SU-DHL-6 (cell line): ENCODE measurements around the gene SERPIND1.

Source experiments
- H2AFZ ChIP-seq: fragments of 200-600 bp; sonication (generic); 2 replicates; pipeline ENCODE4 v1.6.1; 2014; ENCODE audit warnings: low read depth, mild to moderate bottlenecking, moderate library complexity, mixed read lengths, antibody characterized with exemption, low read length; ENCODE audit not compliant: severe bottlenecking
- H3F3A ChIP-seq: fragments of 200-600 bp; shearing (Covaris generic); 2 replicates; pipeline ENCODE4 v1.6.0; 2016; ENCODE audit warnings: antibody characterized with exemption, mild to moderate bottlenecking; ENCODE audit not compliant: insufficient read depth
- H3K27ac ChIP-seq: fragments of 200-600 bp; sonication (generic); 2 replicates; pipeline ENCODE4 v1.5.1; 2016; ENCODE audit warnings: low read depth, mild to moderate bottlenecking, low read length, moderate library complexity, mixed read lengths
- H3K27me3 ChIP-seq: fragments of 200-600 bp; sonication (generic), shearing (Covaris generic); 2 replicates; pipeline ENCODE4 v1.6.0; 2014; ENCODE audit warnings: mild to moderate bottlenecking, low read length
- H3K36me3 ChIP-seq: fragments of 200-600 bp; sonication (generic); 2 replicates; pipeline ENCODE4 v1.6.1; 2014; ENCODE audit warnings: mild to moderate bottlenecking, low read length, mixed read lengths
- H3K4me2 ChIP-seq: fragments of 300-600, 200-600 bp; shearing (Covaris generic), sonication (generic); 2 replicates; pipeline ENCODE4 v1.6.0; 2014; ENCODE audit warnings: low read length, low read depth, mild to moderate bottlenecking; ENCODE audit not compliant: poor library complexity, severe bottlenecking
- H3K4me3 ChIP-seq: fragments of 200-600 bp; sonication (generic); 2 replicates; pipeline ENCODE4 v1.5.1; 2014; ENCODE audit warnings: antibody characterized with exemption, low read length, mild to moderate bottlenecking, mixed read lengths; ENCODE audit not compliant: insufficient read depth, poor library complexity, severe bottlenecking
- H3K79me2 ChIP-seq: fragments of 200-600 bp; sonication (generic); 2 replicates; pipeline ENCODE4 v1.6.1; 2014; ENCODE audit warnings: mild to moderate bottlenecking, low read length, moderate library complexity; ENCODE audit not compliant: insufficient read depth
- H3K9ac ChIP-seq: fragments of 200-600 bp; sonication (generic); 2 replicates; pipeline ENCODE4 v1.7.0; 2014; ENCODE audit warnings: mild to moderate bottlenecking, low read length
- H3K9me2 ChIP-seq: fragments of 200-600 bp; sonication (generic); replicated peaks from 2 replicates; pipeline ENCODE4 v1.6.1; 2014; ENCODE audit warnings: low read length; ENCODE audit not compliant: insufficient read depth
- H3K9me3 ChIP-seq: fragments of 200-600 bp; sonication (generic); 2 replicates; pipeline ENCODE4 v1.6.1; 2014; ENCODE audit warnings: low read length, mixed read lengths; ENCODE audit not compliant: insufficient read depth
- H4K20me1 ChIP-seq: fragments of 200-600 bp; sonication (generic); 2 replicates; pipeline ENCODE4 v1.6.1; 2014; ENCODE audit warnings: low read depth, mild to moderate bottlenecking, antibody characterized with exemption, low read length, moderate library complexity, mixed read lengths
- EZH2phosphoT487 ChIP-seq: fragments of 200-600 bp; sonication (generic), shearing (Covaris generic); conservative IDR thresholded peaks from 2 replicates; pipeline ENCODE4 v1.6.1; 2018; ENCODE audit warnings: mild to moderate bottlenecking, antibody characterized with exemption, low read length, moderate library complexity, mixed read lengths
- TF ChIP-seq, protein P1 (sequence below): fragments of 200-600 bp; sonication (generic); IDR thresholded peaks from one replicate; pipeline ENCODE4 v1.5.1; 2017; ENCODE audit warnings: antibody characterized with exemption, mild to moderate bottlenecking, low read length, moderate library complexity; ENCODE audit not compliant: insufficient read depth, poor library complexity, severe bottlenecking

SERPIND1 gene

DNA sequence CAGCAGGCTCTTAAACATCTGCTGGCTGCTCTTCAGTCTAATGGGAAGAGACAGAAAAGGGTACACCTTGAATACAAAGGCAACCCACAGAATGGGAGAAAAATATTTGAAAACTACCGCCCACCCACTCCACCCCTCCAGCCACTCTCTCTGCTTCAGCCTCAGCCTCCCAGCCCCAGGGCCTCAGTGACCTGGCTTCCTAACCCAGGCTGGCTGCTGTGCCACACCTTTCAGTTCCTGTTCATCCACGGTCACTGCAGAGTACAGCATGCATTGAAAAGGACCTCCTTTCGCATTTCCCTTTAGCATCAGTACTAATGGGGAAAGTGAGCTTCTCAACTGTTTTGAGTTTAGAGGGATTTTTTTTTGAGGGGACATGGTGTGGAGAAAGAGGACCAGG, 28.8 kb upstream of the SERPIND1 start:
- H3K79me2 ChIP-seq: no peaks in the 10 kb centered on the region
- H3K27ac ChIP-seq: no peak overlapping the region
- H3K4me2 ChIP-seq: no peak overlapping the region
- no peak overlapping the region for H2AFZ ChIP-seq
- no peaks in the 10 kb centered on the region for H3K27me3 ChIP-seq
- TF ChIP-seq, protein P1, sequence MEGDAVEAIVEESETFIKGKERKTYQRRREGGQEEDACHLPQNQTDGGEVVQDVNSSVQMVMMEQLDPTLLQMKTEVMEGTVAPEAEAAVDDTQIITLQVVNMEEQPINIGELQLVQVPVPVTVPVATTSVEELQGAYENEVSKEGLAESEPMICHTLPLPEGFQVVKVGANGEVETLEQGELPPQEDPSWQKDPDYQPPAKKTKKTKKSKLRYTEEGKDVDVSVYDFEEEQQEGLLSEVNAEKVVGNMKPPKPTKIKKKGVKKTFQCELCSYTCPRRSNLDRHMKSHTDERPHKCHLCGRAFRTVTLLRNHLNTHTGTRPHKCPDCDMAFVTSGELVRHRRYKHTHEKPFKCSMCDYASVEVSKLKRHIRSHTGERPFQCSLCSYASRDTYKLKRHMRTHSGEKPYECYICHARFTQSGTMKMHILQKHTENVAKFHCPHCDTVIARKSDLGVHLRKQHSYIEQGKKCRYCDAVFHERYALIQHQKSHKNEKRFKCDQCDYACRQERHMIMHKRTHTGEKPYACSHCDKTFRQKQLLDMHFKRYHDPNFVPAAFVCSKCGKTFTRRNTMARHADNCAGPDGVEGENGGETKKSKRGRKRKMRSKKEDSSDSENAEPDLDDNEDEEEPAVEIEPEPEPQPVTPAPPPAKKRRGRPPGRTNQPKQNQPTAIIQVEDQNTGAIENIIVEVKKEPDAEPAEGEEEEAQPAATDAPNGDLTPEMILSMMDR: no peak
- TF ChIP-seq EZH2phosphoT487: no peak
- H3F3A ChIP-seq: no peaks in the 10 kb centered on the region
- no peaks in the 10 kb centered on the region for H3K9me2 ChIP-seq
- no peak overlapping the region for H3K4me3 ChIP-seq
- 0 out of 2 replicates have a peak, but pooled peaks cover 4% of the 10 kb centered on the region for H3K36me3 ChIP-seq
- no peak overlapping the region for H3K9ac ChIP-seq
- no peaks in the 10 kb centered on the region for H3K9me3 ChIP-seq
- no peaks in the 10 kb centered on the region for H4K20me1 ChIP-seq

DNA sequence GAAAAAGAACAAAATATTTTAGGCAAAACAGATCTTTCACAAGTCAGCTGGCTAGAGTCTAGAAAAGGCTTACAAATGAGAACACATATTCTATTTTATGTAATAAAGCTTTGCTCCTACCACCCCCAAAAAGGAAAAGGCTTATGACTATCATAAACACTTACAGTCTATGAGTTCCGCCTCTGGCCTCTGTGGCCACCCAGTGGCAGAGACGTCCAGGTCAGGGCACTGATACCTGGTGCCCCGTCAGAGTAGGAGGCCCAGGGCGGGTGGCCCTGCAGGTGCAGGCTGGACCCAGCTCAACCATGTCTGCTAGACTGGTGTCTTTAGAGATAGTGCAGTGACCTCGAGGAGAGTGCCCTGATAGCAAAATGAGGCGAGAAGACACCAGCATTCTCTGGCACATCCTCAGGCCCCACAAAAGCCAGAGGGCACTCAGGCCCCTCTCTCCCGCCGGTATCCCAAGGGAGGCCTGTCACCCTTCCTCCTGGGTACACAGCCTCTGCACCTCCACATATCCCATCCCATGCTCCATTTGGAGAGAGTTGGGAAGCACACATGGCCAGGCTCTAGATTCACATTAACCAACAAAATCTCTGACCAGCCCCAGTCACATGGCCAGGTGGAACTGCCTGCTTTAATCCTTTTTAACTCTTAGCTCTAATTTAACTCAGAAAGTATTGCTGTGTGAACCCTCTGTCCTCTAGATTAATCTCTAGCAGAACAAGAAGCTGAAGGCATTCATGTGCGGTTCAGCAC, 27.3 kb upstream of the SERPIND1 start:
- H2AFZ ChIP-seq: no peak overlapping the region
- H3K27ac ChIP-seq: no peak overlapping the region
- TF ChIP-seq, protein P1: no peak
- no peak for TF ChIP-seq EZH2phosphoT487
- H3K79me2 ChIP-seq: no peaks in the 10 kb centered on the region
- H3K4me2 ChIP-seq: no peak overlapping the region
- no peaks in the 10 kb centered on the region for H3K36me3 ChIP-seq
- H3K4me3 ChIP-seq: no peak overlapping the region
- no peaks in the 10 kb centered on the region for H3K9me2 ChIP-seq
- no peaks in the 10 kb centered on the region for H3F3A ChIP-seq
- no peak overlapping the region for H3K9ac ChIP-seq
- H3K9me3 ChIP-seq: no peaks in the 10 kb centered on the region
- H4K20me1 ChIP-seq: no peaks in the 10 kb centered on the region
- no peaks in the 10 kb centered on the region for H3K27me3 ChIP-seq

DNA sequence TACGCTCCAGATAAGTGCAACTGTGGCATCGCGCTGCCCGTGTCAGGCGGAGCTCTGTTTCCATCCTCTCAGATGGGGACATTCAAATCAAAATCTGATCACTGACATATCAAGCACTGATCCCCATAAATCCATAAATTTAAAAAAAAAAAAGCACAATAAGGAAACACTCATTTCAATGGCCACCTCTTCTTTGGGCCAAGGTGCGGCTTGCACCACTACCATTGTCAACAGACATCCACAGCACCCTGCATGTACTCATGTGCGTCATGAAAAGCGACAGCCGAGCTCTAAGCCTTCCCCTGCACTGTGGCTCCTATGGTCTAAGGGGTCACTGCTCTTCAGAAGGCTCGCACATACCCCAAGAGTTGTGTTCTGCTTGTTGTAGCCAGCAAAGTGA, 26.7 kb upstream of the SERPIND1 start:
- Histone ChIP-seq H3K27ac (no peak overlapping the region; the same call in 1 of the 2 replicates), H3K36me3 (no peaks in the 10 kb centered on the region), H2AFZ (no peak overlapping the region), H4K20me1 (no peaks in the 10 kb centered on the region), H3K79me2 (no peaks in the 10 kb centered on the region), H3K4me3 (no peak overlapping the region), H3K9ac (no peak overlapping the region), H3K9me2 (no peaks in the 10 kb centered on the region), H3K4me2 (no peak overlapping the region), H3F3A (no peaks in the 10 kb centered on the region), H3K27me3 (no peaks in the 10 kb centered on the region), H3K9me3 (no peaks in the 10 kb centered on the region)
- TF ChIP-seq EZH2phosphoT487: no peak
- TF ChIP-seq, protein P1: no peak
